Stimulated activated naive CD8-positive, alpha-beta T cell treated with anti-CD3 and anti-CD28 coated beads, Interleukin-15, Interleukin-2, amounts not matched to agents 100 U/mL and 50 U/mL, for 24 hours (primary cell): ENCODE data around the gene SLC5A4.

Experiments
- ATAC-seq: fragments of 150-1000 bp; cut with Tn5 transposase; one replicate; pipeline ENCODE4 v1.10.0; 2021
- DNase-seq: peaks from one replicate; pipeline ENCODE4 v3.0.0; 2021

The SLC5A4 gene

DNA sequence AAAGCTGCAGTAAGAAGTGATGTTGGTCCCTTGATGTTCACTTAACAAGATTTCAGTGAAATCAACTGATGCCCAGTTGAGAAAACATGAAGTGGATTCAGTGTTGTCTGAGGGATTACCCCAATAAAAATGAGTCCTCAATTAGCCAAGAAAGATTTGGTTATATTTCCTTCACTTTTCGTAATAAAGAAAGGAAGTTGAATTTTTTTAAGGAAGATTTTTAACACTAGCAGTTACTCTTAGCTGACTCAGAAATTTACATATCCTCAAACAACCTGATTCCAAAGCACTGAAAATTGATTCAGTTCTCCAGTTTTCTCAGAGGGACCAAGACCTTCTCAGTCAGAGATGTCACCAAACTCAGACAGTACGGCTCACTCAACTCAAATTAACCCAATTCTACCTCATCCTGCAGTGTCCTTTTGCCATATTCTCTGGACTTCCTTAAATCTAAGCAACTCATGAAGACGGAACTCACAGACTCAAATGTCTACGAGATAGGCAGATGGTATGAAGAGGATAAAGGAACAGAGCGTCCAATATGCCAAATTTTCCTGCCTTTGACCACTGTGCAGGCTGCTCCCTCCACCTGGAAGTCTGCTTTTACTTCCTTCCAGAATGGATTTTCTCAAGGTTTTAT, 22.8 kb downstream of the SLC5A4 start:
- ATAC-seq (no peak), DNase-seq (no peak)

DNA sequence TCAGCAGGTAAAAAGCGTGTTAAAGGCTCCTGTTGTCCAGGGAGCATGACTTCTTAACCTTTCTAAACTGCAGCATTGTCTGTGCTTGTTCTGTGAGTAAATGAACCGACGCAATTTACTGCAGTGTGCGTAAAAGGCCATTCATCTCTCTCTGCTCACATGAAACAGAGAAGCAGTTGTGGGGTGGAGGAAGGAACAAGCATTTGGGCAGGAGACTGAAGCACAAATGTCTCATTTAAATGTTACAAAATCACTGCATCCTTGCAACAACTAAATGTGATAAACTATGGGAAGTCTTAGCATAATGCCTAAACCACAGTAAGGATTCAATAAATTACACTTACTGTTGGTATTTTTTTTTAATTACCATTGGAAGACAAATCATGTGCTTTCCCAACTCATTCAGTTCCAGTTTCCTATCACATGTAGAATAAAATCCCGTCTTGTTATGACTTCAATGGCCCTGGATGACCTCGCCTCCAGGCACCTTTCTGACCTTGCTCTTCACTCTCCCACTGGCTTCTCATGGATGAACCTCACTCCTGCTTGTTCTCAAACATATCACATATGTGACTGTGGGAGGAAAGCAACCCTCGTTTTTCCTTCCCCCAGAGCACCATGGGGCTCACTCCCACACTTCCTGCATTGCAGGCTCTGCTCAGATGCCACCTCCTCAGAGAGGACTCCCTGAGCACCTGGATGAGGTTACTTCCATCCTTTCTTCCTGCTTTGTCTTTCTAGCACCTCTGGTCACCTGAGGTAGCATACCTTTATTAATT, 28.6 kb downstream of the SLC5A4 start:
- no peak for ATAC-seq
- no peak for DNase-seq

DNA sequence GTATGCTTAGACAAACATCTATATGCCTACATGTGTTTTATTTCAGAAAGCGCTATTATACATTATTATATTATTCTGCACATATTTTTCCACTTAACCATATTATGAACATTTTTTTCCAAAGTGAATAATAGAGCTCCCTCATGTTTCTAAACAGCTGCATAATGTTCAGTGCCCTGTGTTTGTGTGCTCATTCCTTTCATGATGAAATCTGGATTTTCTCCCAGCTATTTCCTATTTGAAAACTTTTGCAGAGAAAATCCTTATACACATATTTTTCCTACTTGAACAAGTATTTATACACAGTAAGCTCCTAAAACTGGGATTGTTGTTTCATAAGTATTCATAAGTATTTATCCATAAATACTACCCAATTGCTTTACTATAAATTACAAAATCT, 32.2 kb downstream of the SLC5A4 start:
- ATAC-seq (no peak), DNase-seq (no peak)

DNA sequence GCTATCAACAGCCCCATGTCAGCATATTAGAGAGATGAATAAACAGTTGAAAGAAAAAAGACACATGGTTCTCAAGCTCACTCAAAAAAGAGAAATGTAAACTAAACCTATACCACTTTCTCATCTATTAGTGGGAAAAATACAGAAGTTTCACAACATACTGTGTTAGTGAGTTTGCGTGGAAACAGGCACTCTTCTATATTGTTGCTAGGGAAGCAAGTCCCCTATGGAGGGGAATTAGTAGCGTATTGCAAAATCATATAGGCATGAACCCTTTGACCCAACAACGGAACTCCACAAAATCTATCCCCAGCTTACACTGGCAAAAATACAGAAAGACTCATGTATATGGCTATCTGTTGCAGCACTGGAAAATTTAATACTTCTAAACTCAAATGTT, 36.1 kb downstream of the SLC5A4 start:
- no peak for DNase-seq
- ATAC-seq = no peak

DNA sequence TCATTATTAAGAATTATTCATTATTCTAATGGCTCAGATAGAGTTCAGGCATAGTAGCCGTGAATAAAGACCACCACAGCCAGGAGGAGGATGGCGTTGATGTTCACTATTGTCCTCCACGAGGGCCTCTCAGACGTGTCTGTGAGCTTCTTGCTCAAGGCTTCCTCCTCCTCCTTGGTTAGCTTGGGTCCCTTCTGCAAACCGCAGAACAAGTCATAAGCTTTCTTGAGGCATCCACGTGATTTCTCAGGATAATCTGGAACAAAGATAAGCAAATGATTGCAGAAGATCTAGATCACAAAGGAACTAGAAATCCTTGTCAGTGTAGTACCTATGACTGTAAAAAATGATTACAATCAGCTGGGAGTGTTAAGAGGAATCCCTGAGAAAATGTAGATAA, 36.7 kb downstream of the SLC5A4 start:
- no peak for ATAC-seq
- DNase-seq = no peak

DNA sequence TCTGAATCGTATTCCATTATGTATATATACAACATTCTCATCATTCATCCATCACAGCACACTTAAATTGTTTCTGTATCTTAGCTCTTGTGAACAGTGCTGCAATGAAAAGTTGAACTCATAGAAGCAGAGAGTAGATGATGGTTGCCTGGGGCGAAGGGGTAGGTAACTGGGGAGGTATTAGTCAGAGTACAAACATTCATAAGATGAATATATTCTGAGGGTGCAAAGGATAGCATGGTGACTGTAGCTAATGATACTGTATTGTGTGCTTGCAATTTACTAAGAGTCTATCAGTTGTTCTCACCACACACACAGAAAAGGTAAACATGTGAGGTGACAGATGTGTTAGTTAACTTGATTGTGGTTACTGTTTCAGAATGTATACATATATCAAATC, 37.7 kb downstream of the SLC5A4 start:
- ATAC-seq = no peak
- DNase-seq = no peak

DNA sequence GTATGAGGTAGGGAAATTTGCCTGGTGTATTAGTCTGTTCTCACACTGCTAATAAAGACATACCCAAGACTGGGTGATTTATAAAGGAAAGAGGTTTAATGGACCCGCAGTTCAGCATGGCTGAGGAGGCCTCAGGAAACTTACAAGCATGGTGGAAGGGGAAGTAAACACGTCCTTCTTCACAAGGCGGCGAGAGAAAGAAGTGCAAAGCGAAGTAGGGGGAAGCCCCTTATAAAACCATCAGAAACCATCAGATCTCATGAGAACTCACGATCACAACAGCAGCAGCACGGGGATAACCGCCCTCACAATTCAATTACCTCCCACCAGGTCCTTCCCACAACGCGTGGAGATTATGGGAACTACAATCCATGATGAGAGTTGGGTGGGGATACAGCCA, 38.2 kb downstream of the SLC5A4 start:
- ATAC-seq (no peak), DNase-seq (no peak)

DNA sequence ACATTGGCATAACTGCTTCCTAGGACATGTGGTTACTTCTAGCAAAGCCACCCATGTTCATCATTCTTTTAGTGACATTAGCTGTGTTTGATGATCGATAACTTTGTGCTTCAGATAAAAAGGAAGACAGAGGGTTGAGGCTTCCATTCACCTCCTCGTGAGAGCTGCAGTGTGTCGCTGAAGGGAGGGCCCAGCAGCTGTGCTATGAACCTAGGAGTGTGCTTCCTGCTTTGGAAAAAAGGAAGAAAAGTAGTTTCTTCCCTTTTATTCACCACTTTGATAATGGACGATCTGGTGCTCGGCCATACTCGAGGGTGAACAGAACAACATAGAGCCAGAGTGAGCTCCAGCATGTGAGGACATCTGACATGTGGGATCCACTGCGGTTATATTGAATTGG, 44.1 kb downstream of the SLC5A4 start:
- ATAC-seq (no peak), DNase-seq (no peak)

DNA sequence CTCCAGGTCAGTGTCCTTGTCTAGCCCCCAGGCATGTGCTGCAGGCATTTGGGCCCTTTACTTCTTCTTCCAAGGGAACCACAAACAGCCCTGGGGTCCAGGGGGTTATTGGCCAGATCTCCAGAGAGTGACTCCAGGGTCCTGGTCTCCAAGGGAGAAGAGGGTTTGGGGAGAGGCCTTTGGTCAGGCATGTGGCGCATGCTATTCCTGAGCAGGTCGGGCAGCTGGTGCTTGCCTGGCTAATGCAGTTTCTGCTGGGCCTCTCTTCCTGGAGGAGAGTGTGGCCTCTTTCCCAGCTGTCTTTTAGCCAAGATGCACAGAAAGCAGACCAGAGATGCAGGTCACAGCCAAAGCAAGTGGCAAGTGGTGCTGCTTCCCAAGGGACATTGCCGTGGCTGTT, 46.5 kb downstream of the SLC5A4 start:
- no peak for DNase-seq
- no peak for ATAC-seq

DNA sequence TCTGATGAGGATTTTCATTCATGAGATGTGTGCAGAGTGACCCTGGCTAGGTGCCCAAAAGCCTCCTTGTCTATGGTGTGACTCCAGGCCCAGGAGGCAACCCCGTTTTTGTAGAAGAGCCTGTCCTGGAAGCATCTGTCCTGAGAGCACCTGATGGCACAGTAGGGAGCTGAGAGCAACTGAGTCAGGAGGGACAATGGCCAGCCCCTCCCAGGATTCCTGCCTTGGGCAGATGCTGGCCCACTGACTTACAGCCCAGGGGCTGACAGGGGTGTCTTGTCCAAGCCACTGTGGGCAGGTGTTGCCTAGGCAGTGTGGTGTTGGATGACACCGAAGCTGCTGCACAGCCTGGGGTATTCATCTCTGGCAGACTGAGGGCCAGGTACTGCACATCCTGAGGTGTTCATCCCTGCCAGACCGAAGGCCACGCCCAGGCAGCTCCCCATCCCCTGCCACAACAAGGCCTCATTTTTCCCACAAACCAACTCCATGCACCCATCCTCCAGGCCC, 47.1 kb downstream of the SLC5A4 start:
- ATAC-seq = no peak
- DNase-seq = no peak

DNA sequence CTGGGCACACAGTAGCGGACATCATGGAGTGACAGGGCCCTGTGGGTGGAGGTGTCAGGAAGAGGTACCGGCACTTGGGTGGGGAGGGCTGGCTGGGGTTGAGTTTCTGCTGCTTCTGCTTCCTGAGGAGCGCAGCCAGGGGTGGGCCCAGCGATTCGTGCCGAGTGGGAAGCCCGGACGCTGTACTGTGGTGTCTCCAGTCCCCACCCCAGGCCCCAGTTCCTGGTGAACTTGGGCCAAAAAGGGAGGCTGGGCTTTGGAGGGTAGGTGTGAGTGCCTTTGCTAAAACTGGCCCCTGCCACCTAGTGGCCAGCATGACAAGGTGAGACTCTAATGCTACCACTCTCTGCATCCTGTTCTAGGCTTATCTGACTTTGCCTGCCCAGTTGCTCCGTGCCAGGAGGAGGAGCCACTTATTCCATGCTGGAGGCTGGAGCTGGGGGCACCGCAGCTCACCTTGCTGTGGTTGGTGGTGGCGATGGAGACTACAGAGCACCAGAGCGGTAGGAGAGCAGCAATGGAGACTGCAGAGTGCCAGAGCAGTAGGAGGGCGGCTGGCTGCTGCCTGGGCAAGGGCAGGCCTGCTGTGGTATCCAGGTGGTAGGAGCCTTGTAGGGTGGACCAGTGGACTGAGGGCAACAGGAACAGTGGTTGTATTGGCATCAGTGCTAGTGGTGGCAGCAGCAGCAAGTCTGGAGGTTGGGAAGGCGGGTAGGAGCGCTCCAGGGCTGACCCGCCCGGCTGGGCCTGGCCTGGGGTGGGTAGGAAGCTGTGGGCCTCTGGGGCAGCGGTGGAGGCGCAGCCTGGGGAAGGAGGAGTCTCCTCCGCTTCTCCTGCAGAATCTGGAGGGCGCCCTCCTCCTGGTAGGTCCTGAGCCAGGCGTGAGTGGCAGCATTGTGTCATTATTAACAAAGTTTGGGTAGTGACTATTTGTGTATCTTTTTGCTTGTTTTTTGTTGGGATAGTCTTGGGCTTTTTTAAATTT, 48.1 kb downstream of the SLC5A4 start:
- DNase-seq = peak; percentile 39
- ATAC-seq = peak; percentile 46

DNA sequence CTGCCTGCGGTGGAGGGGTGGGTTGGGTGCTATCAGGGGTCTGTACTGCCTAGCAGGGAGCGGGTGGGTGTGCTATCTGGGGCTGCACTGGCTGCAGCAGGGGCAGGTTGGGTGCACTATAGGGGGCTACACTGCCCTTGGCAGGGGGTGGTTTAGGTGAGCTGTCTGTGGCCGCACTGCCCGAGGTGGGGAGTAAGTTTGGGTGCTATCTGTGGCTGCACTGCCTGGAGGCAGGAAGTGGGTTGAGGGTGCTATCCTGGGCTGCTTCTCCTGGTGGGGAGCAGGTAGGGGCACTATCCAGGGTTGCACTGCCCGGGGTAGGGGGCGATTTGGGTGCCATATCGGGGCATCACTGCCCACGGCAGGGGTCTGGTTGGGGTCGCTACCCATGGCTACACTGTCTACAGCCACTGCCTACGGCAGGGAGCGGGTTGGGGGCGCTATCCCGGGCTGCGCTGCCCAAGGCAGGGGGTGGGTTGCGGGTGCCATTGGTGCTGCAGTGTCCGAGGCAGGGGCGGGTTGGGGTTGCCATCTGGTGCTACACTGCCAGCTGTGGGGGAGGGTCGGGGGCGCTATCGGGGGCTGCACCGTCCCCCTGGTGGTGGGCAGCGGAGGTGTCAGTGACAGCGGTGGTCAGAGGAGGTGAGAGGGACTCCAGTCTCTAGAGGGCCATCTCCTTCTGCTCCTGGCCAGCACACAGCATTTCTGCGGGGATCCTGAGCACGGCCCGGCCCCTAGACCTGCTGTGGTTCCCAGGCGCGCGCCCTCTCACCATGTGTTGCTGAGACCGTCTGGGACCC, 49.0 kb downstream of the SLC5A4 start:
- ATAC-seq (no peak), DNase-seq (no peak)

DNA sequence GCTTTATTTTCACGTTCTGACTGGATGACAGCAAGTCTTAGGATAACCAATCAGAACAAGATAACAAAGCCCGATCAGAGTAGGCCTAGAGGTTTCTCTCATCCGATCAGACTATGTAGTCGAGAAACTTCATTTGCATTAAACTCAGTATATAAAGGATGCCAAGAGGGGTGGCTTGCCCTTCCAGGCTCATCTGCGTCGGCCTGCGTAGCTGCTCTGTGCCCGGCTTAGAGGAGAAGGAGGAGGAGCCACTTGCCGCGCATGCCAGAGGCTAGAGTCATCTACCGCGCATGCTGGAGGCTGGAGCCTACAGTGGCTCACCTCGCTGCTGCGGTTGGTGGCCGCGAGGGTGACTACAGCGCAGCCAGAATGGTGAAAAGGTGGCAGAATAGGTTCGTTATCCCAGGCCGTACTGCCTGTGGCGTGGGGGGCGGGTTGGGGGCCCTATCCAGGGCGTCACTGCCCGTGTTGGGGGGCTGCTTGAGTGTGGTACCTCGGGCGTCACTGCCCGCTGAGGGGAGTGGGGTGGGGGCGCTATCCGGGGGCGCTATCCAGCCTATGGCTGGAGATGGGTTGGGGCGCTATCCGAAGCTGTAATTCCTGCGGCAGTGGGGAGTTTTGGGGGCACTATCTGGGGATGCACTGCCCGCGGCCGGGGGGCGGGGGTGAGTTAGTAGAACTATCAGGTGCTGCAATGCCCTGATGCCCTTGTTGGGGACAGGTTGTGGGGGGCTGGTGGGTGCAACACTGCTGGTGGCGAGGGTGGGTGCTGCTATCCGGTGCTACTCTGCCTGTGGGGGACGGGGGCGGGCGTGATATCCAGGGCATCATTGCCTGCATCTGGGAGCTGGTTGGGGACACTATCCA, 50.1 kb downstream of the SLC5A4 start, which contains the start of gene RFPL2:
TSS of gene RFPL2 (minus strand) at position 218 of the 867 bp plus-strand sequence. CDS start 2,622 bp downstream, outside the sequence.
- DNase-seq (no peak), ATAC-seq (no peak)

DNA sequence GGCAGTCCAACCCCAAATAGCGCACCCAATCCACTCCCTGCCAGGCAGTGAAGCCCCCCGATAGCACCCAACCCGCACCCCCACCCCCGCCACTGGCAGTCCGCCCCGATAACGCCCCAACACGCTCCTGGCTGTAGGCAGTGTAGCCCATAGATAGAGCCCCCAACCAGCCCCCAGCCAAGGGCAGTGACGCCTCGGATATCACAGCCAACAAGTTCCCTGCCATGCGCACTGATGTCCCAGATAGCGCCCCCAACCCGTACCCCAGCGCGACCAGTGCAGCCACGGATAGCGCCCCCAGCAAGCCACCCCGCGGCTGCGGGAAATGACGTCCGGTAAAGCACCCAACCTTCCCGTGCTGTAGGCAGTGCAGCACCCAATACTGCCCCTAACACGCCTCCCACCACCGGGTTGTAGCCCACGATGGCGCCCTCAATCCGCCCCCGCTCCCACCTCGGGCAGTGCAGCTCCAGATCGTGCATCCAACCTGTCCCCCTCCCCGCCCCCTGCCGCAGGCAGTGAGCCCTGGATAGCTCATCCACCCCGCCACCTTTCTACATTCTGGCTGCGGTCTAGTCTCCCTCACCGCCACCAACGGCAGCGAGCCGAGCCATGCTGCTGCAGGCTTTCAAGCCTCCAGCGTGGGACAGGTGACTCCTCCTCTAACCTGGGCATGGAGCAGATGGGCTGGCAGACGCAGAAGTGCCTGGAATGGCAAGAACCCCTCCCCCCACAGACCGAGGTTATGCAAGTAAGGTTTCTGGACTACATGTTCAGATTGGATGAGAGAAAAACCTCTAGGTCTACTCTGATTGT, 50.9 kb downstream of the SLC5A4 start:
- DNase-seq (no peak), ATAC-seq (no peak)

DNA sequence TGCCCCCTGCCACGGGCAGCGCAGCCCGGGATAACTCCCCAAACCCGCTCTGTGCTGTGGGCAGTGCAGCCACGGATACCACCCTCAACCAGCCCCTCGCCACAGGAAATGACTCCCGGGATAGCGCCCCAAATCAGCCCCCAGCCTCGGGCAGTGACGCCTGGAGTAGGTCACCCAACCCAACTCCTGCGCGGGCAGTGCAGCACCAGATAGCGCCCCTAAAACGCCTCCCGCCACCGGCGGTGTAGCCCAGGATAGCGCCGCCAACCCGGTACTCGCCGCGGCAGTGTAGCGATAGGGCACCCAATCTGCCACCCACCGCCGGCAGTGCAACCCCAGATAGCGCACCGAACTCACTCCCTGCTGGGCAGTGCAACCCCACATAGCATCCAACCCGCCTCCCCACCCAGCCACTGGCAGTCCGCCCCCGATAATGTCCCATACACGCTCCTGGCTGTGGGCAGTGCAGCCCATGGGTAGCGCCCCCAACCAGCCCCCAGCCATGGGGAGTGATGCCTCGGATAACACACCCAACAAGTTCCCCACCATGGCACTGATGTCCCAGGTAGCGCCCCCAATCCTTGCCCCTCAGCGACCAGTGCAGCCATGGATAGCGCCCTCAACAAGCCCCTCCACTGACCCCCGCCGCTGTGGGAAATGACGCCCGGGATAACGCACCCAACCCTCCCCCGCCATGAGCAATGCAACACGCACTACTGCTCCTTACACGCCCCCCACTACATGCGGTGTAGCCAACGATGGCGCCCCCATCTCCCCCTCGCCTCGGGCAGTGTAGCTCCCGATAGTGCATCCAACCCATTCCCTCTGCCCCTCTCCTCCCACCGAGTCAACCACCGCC, 51.7 kb downstream of the SLC5A4 start:
- no peak for ATAC-seq
- no peak for DNase-seq

DNA sequence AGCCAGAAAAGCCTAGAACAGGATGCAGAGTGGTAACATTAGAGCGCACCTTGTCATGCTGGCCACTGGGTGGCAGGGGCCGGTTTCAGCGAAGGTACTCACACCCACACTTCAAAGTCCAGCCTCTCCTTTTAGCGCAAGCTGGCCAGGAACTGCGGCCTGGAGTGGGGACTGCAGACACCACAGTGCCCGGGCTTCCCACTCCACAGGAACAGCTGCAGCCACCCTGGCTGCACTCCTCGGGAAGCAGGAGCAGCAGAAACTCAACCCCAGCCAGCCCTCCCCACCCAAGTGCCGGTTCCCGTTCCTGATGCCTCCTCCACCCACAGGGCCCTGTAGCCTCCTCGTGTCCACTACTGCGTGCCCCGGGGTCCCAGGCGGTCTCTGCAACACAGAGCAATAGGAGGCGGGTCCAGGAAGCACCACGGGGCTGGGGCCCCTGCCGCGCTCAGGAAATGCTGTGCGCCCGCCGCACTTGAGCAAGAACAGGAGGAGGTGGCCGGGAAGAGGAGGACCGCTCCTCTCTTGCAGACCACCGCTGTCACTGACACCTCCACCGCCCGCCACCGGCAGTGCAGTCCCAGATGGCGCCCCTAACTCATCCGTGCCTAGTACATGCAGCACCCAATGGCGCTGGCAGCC, 52.5 kb downstream of the SLC5A4 start:
- peak; percentile 32 for DNase-seq
- no peak for ATAC-seq

DNA sequence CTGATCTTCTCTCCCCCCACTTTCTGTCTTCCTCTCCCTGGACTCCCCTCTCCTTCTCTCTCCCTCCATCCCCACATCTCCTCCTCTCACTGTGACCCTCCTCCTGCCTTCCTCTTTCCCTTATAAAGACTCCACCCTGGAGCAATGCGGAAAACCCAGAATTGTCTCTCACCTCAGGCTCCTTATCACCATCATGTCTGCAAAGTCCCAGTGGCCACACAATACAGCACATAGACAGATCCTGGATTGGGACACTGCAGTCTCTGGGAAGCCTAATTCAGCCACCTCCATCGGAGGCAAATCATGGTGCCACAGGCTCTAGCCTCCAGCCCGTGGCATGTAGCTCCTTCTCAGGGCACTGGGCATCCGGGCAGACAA, 53.0 kb downstream of the SLC5A4 start:
- no peak for ATAC-seq
- DNase-seq = no peak

DNA sequence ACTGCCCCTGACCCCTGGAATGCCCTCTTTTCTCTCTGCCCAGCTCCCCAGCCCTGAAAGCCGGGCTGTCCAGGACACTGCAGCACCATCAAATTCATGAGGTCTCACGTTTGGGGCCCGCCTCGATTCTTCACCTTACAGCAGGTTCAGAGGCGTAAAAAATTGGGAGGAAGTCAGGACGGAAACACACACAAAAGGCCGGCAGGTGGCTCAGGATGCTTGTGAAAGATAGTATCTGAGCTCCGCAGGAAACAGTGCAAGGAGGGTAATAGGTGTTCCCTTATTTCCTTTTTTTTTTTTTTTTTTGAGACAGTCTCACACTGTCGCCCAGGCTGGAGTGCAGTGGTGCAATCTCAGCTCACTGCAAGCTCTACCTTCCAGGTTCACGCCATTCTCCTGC, 54.4 kb downstream of the SLC5A4 start:
- DNase-seq (no peak), ATAC-seq (no peak)
